Activated CD8-positive, alpha-beta memory T cell treated with anti-CD3 and anti-CD28 coated beads, Interleukin-2, amount 10 ng/mL, durations not matched to agents 7 days and 5 days (primary cell): ENCODE data around the gene GATAD2B. TPM values are rescaled to one million over a fixed set of nuclear protein-coding genes. Genes with fewer than 3 reads are reported as not detected.
"Not testable (repeated sequence)": the region's sequence is repeated elsewhere in the genome, so short reads cannot be mapped to it uniquely, and the experiment has no call there.

ENCODE experiments used
- ATAC-seq: fragments of 150-1000 bp; cut with Tn5 transposase; one replicate; pipeline ENCODE4 v1.10.0; 2021; ENCODE audit warnings: moderate library complexity
- CTCF ChIA-PET: fragments of 350-600 bp; sonication (Branson Sonifier 250); formaldehyde crosslinking; loops from one replicate; lab custom pipeline; 2021; ENCODE audit warnings: antibody characterized with exemption; lab: Charles Lee
- DNase-seq: peaks from one replicate; pipeline ENCODE4 v3.0.0-alpha.2; 2020
- H3K27ac Mint-ChIP-seq: one replicate; pipeline ENCODE4 v1.8.0; 2021; ENCODE audit warnings: mild to moderate bottlenecking, mixed read lengths
- H3K27me3 Mint-ChIP-seq: one replicate; pipeline ENCODE4 v1.8.0; 2021; ENCODE audit warnings: mixed read lengths
- H3K36me3 Mint-ChIP-seq: one replicate; pipeline ENCODE4 v1.8.0; 2021; ENCODE audit warnings: mild to moderate bottlenecking, mixed read lengths
- H3K4me1 Mint-ChIP-seq: one replicate; pipeline ENCODE4 v1.8.0; 2021; ENCODE audit warnings: mixed read lengths
- H3K4me3 Mint-ChIP-seq: one replicate; pipeline ENCODE4 v1.8.0; 2021; ENCODE audit warnings: mild to moderate bottlenecking, moderate library complexity, mixed read lengths
- H3K9me3 Mint-ChIP-seq: one replicate; pipeline ENCODE4 v1.8.0; 2022; ENCODE audit warnings: low read depth, mixed read lengths
- microRNA-seq: library from miRNA; unstranded; fragments of <30 nt; microRNA quantifications from one replicate; pipeline ENCODE4 v1.2.0, GENCODE V29; 2022
- total RNA-seq, 2 experiments: library from RNA; stranded (reverse); gene quantifications; one replicate each; pipeline ENCODE4 v1.2.3, GENCODE V29; 2021

The GATAD2B gene
- total RNA-seq, 2 experiments from 2014 or later, result 72.5 to 77.9 TPM

DNA sequence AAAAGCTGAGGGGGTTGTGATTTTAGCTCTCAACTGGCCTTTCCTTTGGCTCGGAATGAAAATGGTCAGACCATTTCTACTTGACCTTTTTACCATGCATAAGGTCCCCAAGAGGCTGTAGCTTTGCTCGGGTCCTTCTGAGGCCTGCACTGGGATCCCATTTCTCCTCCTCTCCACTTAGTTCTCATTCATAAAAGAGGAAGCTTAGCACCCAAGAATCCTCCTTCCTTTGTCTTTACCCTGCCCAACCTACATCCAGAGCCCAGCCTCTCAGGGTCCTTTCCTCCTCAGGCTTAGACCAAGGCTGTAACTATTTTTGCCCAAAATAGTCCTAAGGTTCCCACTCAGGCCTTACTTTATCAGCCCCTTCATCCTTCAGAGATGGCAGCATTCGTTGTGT is 153.6 kb downstream of the GATAD2B start:
- ATAC-seq, result no peak
- no peaks in the 10 kb centered on the region for H3K27me3 Mint-ChIP-seq
- peaks cover 14% of the 10 kb centered on the region for H3K4me1 Mint-ChIP-seq
- H3K4me3 Mint-ChIP-seq, result no peak overlapping the region
- no peak for DNase-seq
- peaks cover 24% of the 10 kb centered on the region for H3K36me3 Mint-ChIP-seq
- CTCF ChIA-PET, result no interaction called here
- no peaks in the 10 kb centered on the region for H3K9me3 Mint-ChIP-seq
- peak overlapping the region; percentile 8 for H3K27ac Mint-ChIP-seq

DNA sequence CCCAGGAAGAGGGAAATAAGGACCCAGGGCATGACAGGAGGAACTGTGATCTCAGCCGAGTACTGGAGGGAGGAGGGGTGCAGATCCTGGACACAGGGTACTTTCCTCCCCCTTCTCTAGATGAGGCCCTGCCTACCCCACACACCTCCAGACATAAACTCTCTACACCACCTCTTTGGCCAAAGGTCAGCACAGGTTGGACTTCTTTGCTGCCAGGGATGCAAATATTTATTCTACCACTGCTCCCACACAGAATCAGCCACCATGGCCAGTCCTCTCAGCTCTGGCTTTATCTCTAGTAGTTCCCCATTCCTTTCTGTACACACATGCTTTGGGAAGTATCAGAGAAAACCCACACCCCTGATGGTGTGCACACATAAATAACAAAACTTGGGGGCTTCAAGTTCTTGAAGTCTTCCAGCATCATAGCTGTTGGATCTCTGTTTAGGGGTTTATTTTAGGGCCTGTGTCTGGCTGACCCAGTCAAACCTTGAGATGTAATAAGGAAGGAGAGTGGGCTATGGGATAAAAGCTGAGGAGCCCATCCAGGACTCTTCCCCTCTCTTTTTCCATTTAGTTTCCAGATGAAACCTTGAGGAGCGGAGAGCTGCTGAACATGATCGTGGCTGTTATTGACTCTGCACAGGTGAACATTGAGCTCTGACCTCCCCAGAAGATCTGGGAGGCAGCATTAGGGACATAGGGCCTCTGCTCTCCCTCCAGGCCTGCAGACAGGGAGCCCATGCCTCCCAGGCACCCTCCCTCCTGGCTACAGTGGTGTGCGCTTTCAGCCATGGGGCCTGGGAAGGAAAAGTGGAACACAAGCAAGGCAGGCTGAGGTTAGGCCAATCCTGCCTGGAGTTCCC is 154.2 kb downstream of the GATAD2B start:
- CTCF ChIA-PET, result no interaction called here
- Mint-ChIP-seq H3K36me3 (peaks cover 26% of the 10 kb centered on the region), H3K9me3 (no peaks in the 10 kb centered on the region), H3K4me3 (no peak overlapping the region), H3K27ac (no peak overlapping the region), H3K27me3 (no peaks in the 10 kb centered on the region), H3K4me1 (peaks cover 7% of the 10 kb centered on the region)
- no peak for ATAC-seq
- no peak for DNase-seq

- CTCF ChIA-PET, result interaction anchor here (0.7 to 2.1 kb wide), 2 partner anchors 29 to 195 kb away, joined by 3 to 5 read pairs; no protein-coding TSS in a partner anchor
- H3K4me3 Mint-ChIP-seq, result no peak overlapping the region
- ATAC-seq (no peak), DNase-seq (no peak)
- H3K9me3 Mint-ChIP-seq, result no peaks in the 10 kb centered on the region
- no peaks in the 10 kb centered on the region for H3K27me3 Mint-ChIP-seq
- H3K4me1 Mint-ChIP-seq, result no peaks in the 10 kb centered on the region
- H3K27ac Mint-ChIP-seq, result no peak overlapping the region
- H3K36me3 Mint-ChIP-seq, result peaks cover 32% of the 10 kb centered on the region
Observed at GRCh38 chr1:153767519-153767918, 155.3 kb downstream of the GATAD2B start.

DNA sequence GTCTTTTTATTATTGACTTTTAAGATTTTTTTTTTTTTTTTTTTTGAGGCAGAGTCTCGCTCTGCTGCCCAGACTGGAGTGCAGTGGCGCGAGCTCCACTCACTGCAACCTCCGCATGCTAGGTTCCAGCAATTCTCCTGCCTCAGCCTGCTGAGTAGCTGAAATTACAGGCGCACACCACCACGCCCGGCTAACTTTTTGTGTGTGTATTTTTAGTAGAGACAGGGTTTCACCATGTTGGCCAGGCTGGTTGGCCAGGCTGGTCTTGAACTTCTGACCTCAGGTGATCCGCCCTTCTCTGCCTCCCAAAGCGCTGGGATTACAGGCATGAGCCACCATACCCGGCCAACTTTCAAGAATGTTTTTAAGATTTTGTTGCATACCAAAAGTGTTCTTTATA is 156.1 kb downstream of the GATAD2B start:
- not testable (repeated sequence) for H3K9me3 Mint-ChIP-seq, H3K27ac Mint-ChIP-seq, H3K4me3 Mint-ChIP-seq, H3K27me3 Mint-ChIP-seq, DNase-seq, ATAC-seq, H3K4me1 Mint-ChIP-seq
- CTCF ChIA-PET, result interaction anchor here (0.7 to 2.1 kb wide), 2 partner anchors 30 to 194 kb away, joined by 3 to 5 read pairs; no protein-coding TSS in a partner anchor
- peaks cover 34% of the 10 kb centered on the region for H3K36me3 Mint-ChIP-seq

GRCh38 chr1:153764310-153764709 is 158.5 kb downstream of the GATAD2B start:
- Mint-ChIP-seq H3K4me1 (no peaks in the 10 kb centered on the region), H3K4me3 (no peak overlapping the region), H3K9me3 (no peaks in the 10 kb centered on the region), H3K27me3 (no peaks in the 10 kb centered on the region), H3K36me3 (peaks cover 40% of the 10 kb centered on the region), H3K27ac (no peak overlapping the region)
- DNase-seq (no peak), ATAC-seq (no peak)
- CTCF ChIA-PET, result interaction anchor here (0.7 to 1.3 kb wide), 2 partner anchors 19 to 253 kb away, joined by 3 read pairs; no protein-coding TSS in a partner anchor

DNA sequence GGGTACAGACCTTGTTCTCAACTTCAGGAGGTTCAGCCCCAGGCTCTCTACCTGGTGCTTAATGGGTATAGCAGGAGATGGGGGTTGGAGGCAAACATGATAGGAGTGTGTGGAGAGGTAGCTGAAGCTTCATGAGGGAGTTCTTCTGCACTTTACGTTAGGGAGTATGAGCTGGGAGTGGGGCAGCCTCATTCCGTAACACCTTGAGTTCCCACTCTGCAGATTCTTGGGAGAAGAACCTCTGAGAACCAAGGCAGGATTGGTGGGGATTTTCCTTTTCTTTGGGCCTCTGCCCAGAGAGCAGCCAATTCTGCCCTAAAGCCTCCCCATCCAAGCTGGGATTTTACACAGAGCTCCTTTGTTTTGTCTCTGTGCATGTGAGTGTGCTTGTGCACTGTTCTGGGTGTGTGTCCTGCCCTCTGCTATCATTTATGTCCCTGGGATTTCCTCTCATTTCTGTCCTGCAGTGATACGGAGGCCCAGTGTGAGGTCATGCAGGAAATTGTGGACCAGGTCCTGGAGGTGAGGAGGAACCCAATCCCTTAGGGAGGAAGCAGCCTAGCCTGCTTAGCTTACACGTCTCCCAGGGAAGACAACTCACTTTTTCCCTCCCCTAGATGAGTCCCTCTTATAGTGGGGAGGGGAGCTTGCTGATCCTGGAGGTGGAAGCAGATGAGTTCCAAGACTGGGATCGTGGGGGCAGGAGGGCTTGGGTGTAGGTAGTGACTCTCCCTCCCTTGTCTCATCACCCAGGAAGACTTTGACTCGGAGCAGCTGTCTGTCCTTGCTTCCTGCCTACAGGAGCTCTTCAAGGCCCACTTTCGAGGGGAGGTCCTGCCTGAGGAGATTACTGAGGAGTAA is 159.2 kb downstream of the GATAD2B start:
- Mint-ChIP-seq H3K9me3 (no peaks in the 10 kb centered on the region), H3K27ac (no peak overlapping the region), H3K27me3 (no peaks in the 10 kb centered on the region), H3K36me3 (peaks cover 37% of the 10 kb centered on the region), H3K4me1 (no peaks in the 10 kb centered on the region), H3K4me3 (no peak overlapping the region)
- CTCF ChIA-PET, result interaction anchor here (0.7 to 1.3 kb wide), 4 partner anchors 12 to 252 kb away, joined by 3 to 4 read pairs (median 4); partner anchors contain the start of gene SLC27A3
- ATAC-seq (no peak), DNase-seq (no peak)

- no peaks in the 10 kb centered on the region for H3K9me3 Mint-ChIP-seq
- no peak for ATAC-seq
- no peaks in the 10 kb centered on the region for H3K27me3 Mint-ChIP-seq
- H3K4me3 Mint-ChIP-seq, result no peak overlapping the region
- DNase-seq, result no peak
- no peak overlapping the region for H3K27ac Mint-ChIP-seq
- H3K4me1 Mint-ChIP-seq, result no peaks in the 10 kb centered on the region
- peaks cover 31% of the 10 kb centered on the region for H3K36me3 Mint-ChIP-seq
- CTCF ChIA-PET, result interaction anchor here (1.2 kb wide), 1 partner anchor 25 kb away, joined by 3 read pairs; no protein-coding TSS in a partner anchor
Observed at GRCh38 chr1:153760440-153760839, 162.3 kb downstream of the GATAD2B start.

Small RNA genes lying within 50 kb of the gene (microRNA-seq; reads per million reads assigned to microRNA genes)
- gene MIR6737, result not detected

Other genes starting within 250 kb of the GATAD2B start
- gene NPR1, start 244.3 kb downstream of the GATAD2B start, total RNA-seq, result under 1 TPM in 1 of 2 experiments, not detected in 1; 0.05 TPM
- 10 to 100 TPM; 50.2 to 51.5 TPM for gene INTS3, start 194.9 kb downstream of the GATAD2B start, total RNA-seq
- 10 to 100 TPM; 39.8 to 43.0 TPM for gene SLC27A3, start 147.6 kb downstream of the GATAD2B start, total RNA-seq
- gene DENND4B, start 23.7 kb upstream of the GATAD2B start, total RNA-seq, result 100 to 1,000 TPM; 147 to 173 TPM
- gene CRTC2, start 35.6 kb upstream of the GATAD2B start, total RNA-seq, result 10 to 100 TPM; 86.3 to 98.5 TPM
- 10 to 100 TPM; 38.1 to 48.0 TPM for gene SLC39A1, start 40.6 kb upstream of the GATAD2B start, total RNA-seq
- gene CREB3L4, start 44.9 kb upstream of the GATAD2B start, total RNA-seq, result 1 to 10 TPM; 6.3 to 8.5 TPM
- 100 to 1,000 TPM; 127 to 156 TPM for gene JTB, start 54.7 kb upstream of the GATAD2B start, total RNA-seq
- 1 to 10 TPM; 4.2 to 6.3 TPM for gene RAB13, start 63.4 kb upstream of the GATAD2B start, total RNA-seq
- gene RPS27, start 67.8 kb upstream of the GATAD2B start, total RNA-seq, result 1,000 to 10,000 TPM; 1,223 to 1,678 TPM
- gene NUP210L, start 232.1 kb upstream of the GATAD2B start, total RNA-seq, result under 1 TPM in 1 of 2 experiments, not detected in 1; 0.09 TPM